Neural cell (in vitro differentiated cells): ENCODE measurements around the gene NECAP2. TPM values are rescaled to one million over a fixed set of nuclear protein-coding genes. Genes with fewer than 3 reads are reported as not detected.
"Not testable (repeated sequence)": the region's sequence is repeated elsewhere in the genome, so short reads cannot be mapped to it uniquely, and the experiment has no call there.

ENCODE experiments used
- H2AFZ ChIP-seq: fragments of 200-600, 300-800 bp; sonication (generic), shearing (Covaris generic); 2 replicates; pipeline ENCODE4 v1.6.0; 2014; ENCODE audit warnings: low read depth, mild to moderate bottlenecking, antibody characterized with exemption, low read length, moderate library complexity
- H3F3A ChIP-seq: fragments of 200-600 bp; shearing (Covaris generic); 2 replicates; pipeline ENCODE4 v1.6.1; 2016; ENCODE audit warnings: mild to moderate bottlenecking, moderate library complexity, mixed read lengths, antibody characterized with exemption, low read length; ENCODE audit not compliant: insufficient read depth, poor library complexity, severe bottlenecking
- H3K27ac ChIP-seq: fragments of 200-600, 300-800 bp; sonication (generic), shearing (Covaris generic); 2 replicates; pipeline ENCODE4 v1.5.1; 2014; ENCODE audit warnings: mild to moderate bottlenecking, low read length, moderate library complexity
- H3K27me3 ChIP-seq: fragments of 300-800, 200-600 bp; sonication (generic), shearing (Covaris generic); 2 replicates; pipeline ENCODE4 v1.6.0; 2014; ENCODE audit warnings: mild to moderate bottlenecking, low read depth, low read length, moderate library complexity; ENCODE audit not compliant: insufficient read depth
- H3K36me3 ChIP-seq: fragments of 300-800, 200-600 bp; sonication (generic), shearing (Covaris generic); 2 replicates; pipeline ENCODE4 v1.5.1; 2014; ENCODE audit warnings: mild to moderate bottlenecking, antibody characterized with exemption, low read length, moderate library complexity; ENCODE audit not compliant: insufficient read depth
- H3K4me2 ChIP-seq: fragments of 300-800, 200-600 bp; sonication (generic), shearing (Covaris generic); 2 replicates; pipeline ENCODE4 v1.6.0; 2014; ENCODE audit warnings: mild to moderate bottlenecking, low read length
- H3K4me3 ChIP-seq: fragments of 300-800, 200-600 bp; sonication (generic), shearing (Covaris generic); 2 replicates; pipeline ENCODE4 v1.5.1; 2014; ENCODE audit warnings: mild to moderate bottlenecking, low read length, moderate library complexity
- H3K79me2 ChIP-seq: fragments of 200-600 bp; shearing (Covaris generic); replicated peaks from 2 replicates; pipeline ENCODE4 v1.6.0; 2014; ENCODE audit warnings: mild to moderate bottlenecking, low read length, moderate library complexity; ENCODE audit not compliant: insufficient read depth
- H3K9ac ChIP-seq: fragments of 300-800, 200-600 bp; sonication (generic), shearing (Covaris generic); 2 replicates; pipeline ENCODE4 v1.6.1; 2016; ENCODE audit warnings: mild to moderate bottlenecking, low read length, mixed read lengths
- H3K9me2 ChIP-seq: fragments of 200-600 bp; shearing (Covaris generic); 2 replicates; pipeline ENCODE4 v1.6.1; 2016; ENCODE audit warnings: mild to moderate bottlenecking, low read length, mixed read lengths; ENCODE audit not compliant: insufficient read depth
- H3K9me3 ChIP-seq: fragments of 200-600, 300-800 bp; sonication (generic), shearing (Covaris generic); 2 replicates; pipeline ENCODE4 v1.6.1; 2016; ENCODE audit warnings: mild to moderate bottlenecking, mixed run types, low read length, moderate library complexity, mixed read lengths
- H4K20me1 ChIP-seq: fragments of 200-600 bp; shearing (Covaris generic); 2 replicates; pipeline ENCODE4 v1.6.1; 2016; ENCODE audit warnings: mild to moderate bottlenecking, mixed run types; ENCODE audit not compliant: insufficient read depth
- CTCF ChIP-seq: fragments of 450-650 bp; IDR thresholded peaks from 2 replicates; pipeline ENCODE4 v1.5.1; 2014; ENCODE audit warnings: antibody characterized with exemption, mild to moderate bottlenecking, moderate library complexity; ENCODE audit not compliant: poor library complexity, severe bottlenecking
- EP300 ChIP-seq: fragments of 450-650 bp; conservative IDR thresholded peaks from 2 replicates; pipeline ENCODE4 v1.6.1; 2014; ENCODE audit warnings: antibody characterized with exemption, mild to moderate bottlenecking, moderate library complexity; ENCODE audit not compliant: poor library complexity, severe bottlenecking
- EZH2 ChIP-seq: fragments of 200-600, 300-800 bp; shearing (Covaris generic), sonication (generic); IDR thresholded peaks from 2 replicates; pipeline ENCODE4 v1.6.1; 2014; ENCODE audit warnings: antibody characterized with exemption, low read length, borderline replicate concordance, mild to moderate bottlenecking; ENCODE audit not compliant: insufficient read depth, poor library complexity, severe bottlenecking
- MXI1 ChIP-seq: fragments of 450-650 bp; conservative IDR thresholded peaks from 2 replicates; pipeline ENCODE4 v1.6.1; 2014; ENCODE audit warnings: antibody characterized with exemption, mild to moderate bottlenecking; ENCODE audit not compliant: poor library complexity, severe bottlenecking
- POLR2AphosphoS5 ChIP-seq: IDR thresholded peaks from 2 replicates; pipeline ENCODE4 v1.6.1; 2012
- RAD21 ChIP-seq: fragments of 450-650 bp; conservative IDR thresholded peaks from 2 replicates; pipeline ENCODE4 v1.6.1; 2014; ENCODE audit warnings: antibody characterized with exemption, mild to moderate bottlenecking, moderate library complexity
- REST ChIP-seq: IDR thresholded peaks from 2 replicates; pipeline ENCODE4 v1.6.1; 2012; ENCODE audit warnings: borderline replicate concordance
- SMC3 ChIP-seq: fragments of 450-650 bp; conservative IDR thresholded peaks from 2 replicates; pipeline ENCODE4 v1.6.1; 2014; ENCODE audit warnings: antibody characterized with exemption, mild to moderate bottlenecking, moderate library complexity; ENCODE audit not compliant: poor library complexity
- TAF1 ChIP-seq: IDR thresholded peaks from 2 replicates; pipeline ENCODE4 v1.6.1; 2012; ENCODE audit warnings: low read depth
- polyA plus RNA-seq: library from polyadenylated mRNA; depleted of rRNA; stranded (reverse); fragments of >200 nt; gene quantifications from 2 replicates; pipeline ENCODE4 v1.2.3, GENCODE V29; 2014

The NECAP2 gene
- polyA plus RNA-seq, 1 donor from 2014 or later = 80.2 TPM

GRCh38 chr1:16503494-16503893 is 63.0 kb downstream of the NECAP2 start:
- Histone ChIP-seq H2AFZ (no peak overlapping the region), H3K9me2 (no peaks in the 10 kb centered on the region), H3K27ac (no peak overlapping the region), H3K79me2 (no peaks in the 10 kb centered on the region), H3K4me2 (no peak overlapping the region), H3K36me3 (no peaks in the 10 kb centered on the region), H3K9ac (no peak overlapping the region), H4K20me1 (no peaks in the 10 kb centered on the region), H3K9me3 (no peaks in the 10 kb centered on the region), H3K4me3 (no peak overlapping the region), H3F3A (no peaks in the 10 kb centered on the region), H3K27me3 (no peaks in the 10 kb centered on the region)
- TF ChIP-seq EZH2 (no peak), TAF1 (no peak), SMC3 (no peak), EP300 (no peak), MXI1 (no peak), REST (no peak), POLR2AphosphoS5 (no peak), CTCF (no peak), RAD21 (no peak)

GRCh38 chr1:16505870-16506269 is 65.3 kb downstream of the NECAP2 start:
- H2AFZ ChIP-seq, H3K27ac ChIP-seq, H3K36me3 ChIP-seq, H3K79me2 ChIP-seq, H3K4me2 ChIP-seq, H3K4me3 ChIP-seq, H3K9me2 ChIP-seq, H3F3A ChIP-seq, H3K9ac ChIP-seq, H3K27me3 ChIP-seq, H3K9me3 ChIP-seq, H4K20me1 ChIP-seq: not testable (repeated sequence)

- not testable (repeated sequence) for H3K9me2 ChIP-seq, H3K9me3 ChIP-seq, H3K36me3 ChIP-seq, H3K4me3 ChIP-seq, H3K4me2 ChIP-seq, H2AFZ ChIP-seq, H3K9ac ChIP-seq, H4K20me1 ChIP-seq, H3K27ac ChIP-seq, H3F3A ChIP-seq, H3K79me2 ChIP-seq, H3K27me3 ChIP-seq
These were observed 66.0 kb downstream of the NECAP2 start for GRCh38 chr1:16506364-16507136.

- H3F3A ChIP-seq, H3K4me3 ChIP-seq, H2AFZ ChIP-seq, H3K9me3 ChIP-seq, H3K79me2 ChIP-seq, H3K27me3 ChIP-seq, H4K20me1 ChIP-seq, H3K9ac ChIP-seq, H3K27ac ChIP-seq, H3K9me2 ChIP-seq, H3K36me3 ChIP-seq, H3K4me2 ChIP-seq: not testable (repeated sequence)
These were observed 68.4 kb downstream of the NECAP2 start for GRCh38 chr1:16508861-16509445.
